GM10847 (cell line): ENCODE measurements around the gene KIF1B.

Source experiments
- POLR2A ChIP-seq: IDR thresholded peaks from 2 replicates; pipeline ENCODE4 v1.6.1; 2011; ENCODE audit not compliant: insufficient read length; ENCODE audit errors: extremely low read depth

The KIF1B gene

DNA sequence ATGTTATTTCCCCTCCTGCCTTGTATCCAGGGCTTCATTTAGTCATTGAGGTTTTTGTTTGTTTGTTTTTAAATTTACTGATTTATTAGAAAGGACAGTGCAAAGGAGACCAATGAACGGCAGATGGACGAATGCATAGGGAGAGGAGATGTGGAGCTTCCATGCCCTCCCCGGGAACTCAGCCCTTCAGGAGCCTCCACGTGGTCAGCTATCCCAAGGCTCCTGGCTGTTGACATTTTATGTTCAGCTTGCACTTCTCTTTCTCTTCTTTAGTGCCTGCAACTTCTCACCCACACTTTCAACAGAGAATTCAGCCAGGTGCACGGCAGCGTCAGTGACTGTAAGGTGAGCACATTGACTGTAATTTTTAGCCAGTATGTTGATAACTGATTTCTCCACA lies 157.8 kb downstream of the KIF1B start:
- no peak for TF ChIP-seq POLR2A

GRCh38 chr1:10374442-10374860 lies 164.1 kb downstream of the KIF1B start:
- TF ChIP-seq POLR2A = no peak

- TF ChIP-seq POLR2A = no peak
Observed at GRCh38 chr1:10378081-10378841, 167.9 kb downstream of the KIF1B start.

DNA sequence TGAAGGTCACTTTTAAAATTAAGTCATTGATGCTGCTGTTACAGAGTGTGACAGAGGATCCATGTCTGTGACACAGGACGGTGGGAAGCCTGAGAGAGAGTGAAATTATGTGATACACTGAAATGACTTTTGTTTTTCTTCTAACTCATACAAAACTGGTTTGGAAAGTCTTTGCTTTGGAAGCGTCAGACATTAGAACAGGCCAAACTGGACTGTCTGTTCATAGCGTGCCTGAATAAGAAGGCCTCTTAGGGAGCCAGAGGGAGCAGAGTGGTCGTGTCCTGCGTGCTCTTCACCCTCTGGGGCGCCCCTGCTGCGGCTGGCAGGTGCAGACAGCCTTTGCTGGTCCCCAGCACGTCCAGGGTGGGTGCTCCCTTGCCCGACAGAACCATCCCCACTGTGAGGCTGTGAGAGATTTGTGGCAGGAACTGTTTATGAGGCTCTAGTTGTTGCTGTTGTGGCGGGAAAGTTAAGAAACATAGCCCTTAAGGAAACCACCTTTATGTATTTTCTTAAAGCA lies 168.8 kb downstream of the KIF1B start:
- TF ChIP-seq POLR2A = no peak

GRCh38 chr1:10379676-10380075 lies 169.3 kb downstream of the KIF1B start:
- TF ChIP-seq POLR2A = no peak

DNA sequence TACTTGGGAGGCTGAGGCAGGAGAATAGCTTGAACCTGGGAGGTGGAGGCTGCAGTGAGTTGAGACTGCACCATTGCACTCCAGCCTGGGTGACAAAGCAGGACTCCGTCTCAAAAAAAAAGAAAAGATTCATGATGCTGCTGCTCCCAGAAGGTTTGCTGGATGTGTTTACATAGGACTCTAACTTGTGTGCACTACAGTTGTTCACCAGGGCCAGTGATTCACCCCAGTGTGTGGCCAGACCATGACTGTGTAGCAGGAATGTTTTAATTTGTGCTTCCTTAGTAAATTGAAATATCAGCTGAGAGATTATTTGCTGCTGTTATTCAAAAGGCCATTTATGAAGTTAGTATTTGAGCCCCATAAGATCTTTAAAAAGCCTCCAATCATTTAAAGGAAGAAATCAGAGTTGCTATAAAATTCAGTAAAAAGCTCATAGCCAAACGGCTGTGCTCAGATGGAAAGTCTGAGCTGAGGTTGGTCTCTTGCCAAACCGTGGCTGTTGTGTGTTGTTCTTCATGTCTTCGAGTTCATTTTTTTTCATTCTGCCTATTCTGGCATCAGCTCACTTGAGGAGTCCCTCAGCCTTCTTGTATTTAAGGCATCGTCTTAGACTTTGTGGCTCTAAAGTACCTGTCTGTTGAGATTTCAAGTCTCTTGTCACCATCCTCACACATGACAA lies 170.4 kb downstream of the KIF1B start:
- TF ChIP-seq POLR2A = no peak

- no peak for TF ChIP-seq POLR2A
Observed at GRCh38 chr1:10383630-10384029, 173.3 kb downstream of the KIF1B start.

GRCh38 chr1:10384219-10384618 lies 173.8 kb downstream of the KIF1B start:
- no peak for TF ChIP-seq POLR2A

- no peak for TF ChIP-seq POLR2A
Observed at GRCh38 chr1:10386761-10387676, 176.6 kb downstream of the KIF1B start.

DNA sequence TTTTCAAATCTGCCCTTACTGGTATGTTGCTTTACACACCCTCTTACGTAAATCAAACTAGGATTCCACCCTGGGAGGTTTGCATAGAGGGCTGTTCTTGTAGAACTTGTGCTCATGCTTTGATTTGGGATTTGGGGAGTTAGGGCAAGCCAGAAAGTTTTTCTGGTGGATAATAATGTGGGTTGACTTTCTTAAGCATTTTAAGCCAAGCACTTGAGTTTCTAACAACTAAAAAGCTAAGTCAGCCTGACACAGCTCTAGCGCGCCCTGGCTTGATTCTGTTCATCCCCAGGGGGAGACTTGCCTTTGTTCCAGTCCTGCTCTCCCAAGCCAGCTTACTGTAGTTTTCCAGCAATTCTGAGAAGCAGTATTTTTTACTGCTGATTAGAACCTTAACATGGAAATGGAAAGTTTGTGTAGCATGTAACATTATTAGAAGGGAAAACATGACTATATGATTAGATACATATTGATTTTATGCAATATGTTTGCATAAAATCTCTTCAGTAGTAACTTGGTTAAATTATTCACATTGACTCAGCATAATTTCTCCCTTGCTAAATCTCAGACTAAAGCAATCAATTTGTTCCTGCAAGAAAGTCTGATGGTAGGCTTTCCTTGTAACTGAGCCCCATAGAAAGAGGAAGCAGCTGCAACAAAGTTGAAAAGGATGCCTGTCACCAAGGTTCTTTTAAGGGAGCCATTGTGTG lies 177.5 kb downstream of the KIF1B start:
- TF ChIP-seq POLR2A = no peak

DNA sequence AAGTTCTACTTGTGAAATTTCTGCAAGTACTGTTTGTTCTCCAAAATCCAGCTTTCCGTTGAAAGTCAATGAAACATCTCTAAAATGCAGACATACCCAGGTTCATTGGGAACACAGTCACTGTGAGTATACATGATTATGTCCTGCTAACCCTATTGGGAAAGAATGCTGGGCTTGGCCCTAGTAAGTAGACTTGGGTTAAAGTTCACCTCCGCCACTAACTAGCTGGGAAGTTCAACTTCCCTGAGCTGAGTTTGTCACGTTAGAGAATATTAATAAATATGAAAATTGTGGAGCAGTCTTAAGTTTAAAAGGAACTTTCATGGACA lies 178.0 kb downstream of the KIF1B start:
- TF ChIP-seq POLR2A = no peak

GRCh38 chr1:10389271-10389973 lies 179.1 kb downstream of the KIF1B start:
- TF ChIP-seq POLR2A = no peak

DNA sequence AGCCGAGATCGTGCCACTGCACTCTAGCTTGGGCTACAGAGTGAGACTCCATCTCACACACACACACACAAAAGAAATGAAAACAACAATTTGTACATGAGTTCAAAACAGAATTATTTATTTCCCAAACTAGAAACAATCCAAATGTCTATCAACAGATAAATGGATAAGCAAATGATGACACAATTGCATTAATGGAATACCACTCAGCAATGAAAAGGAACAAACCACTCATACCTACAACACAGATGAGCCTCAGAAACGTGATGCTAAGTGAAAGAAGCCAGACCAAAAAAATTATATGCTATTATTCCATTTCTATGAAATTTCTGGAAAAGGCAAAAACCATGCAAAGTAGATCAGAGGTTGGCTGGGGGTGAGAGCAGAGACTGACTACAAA lies 186.5 kb downstream of the KIF1B start:
- no peak for TF ChIP-seq POLR2A

- no peak for TF ChIP-seq POLR2A
Observed at GRCh38 chr1:10398278-10398733, 187.9 kb downstream of the KIF1B start.

GRCh38 chr1:10398734-10399443 lies 188.5 kb downstream of the KIF1B start, which contains the start of gene PGD:
Gene PGD, plus strand, starts transcription at chr1:10399064. Its CDS starts 54 bp downstream, at chr1:10399118.
- peak; percentile 68 for TF ChIP-seq POLR2A
